Colon (tissue), 2 donors: ENCODE results near the gene TNFRSF13B.
"Not testable (repeated sequence)": the region's sequence is repeated elsewhere in the genome, so short reads cannot be mapped to it uniquely, and the experiment has no call there.

Source experiments
- FAIRE-seq: peaks from 2 replicates; lab custom pipeline; 2012; peaks lifted over from hg19 to GRCh38; lab: Jason Lieb, UNC
- donor health status: control.
- donor health status: control.

TNFRSF13B gene

DNA sequence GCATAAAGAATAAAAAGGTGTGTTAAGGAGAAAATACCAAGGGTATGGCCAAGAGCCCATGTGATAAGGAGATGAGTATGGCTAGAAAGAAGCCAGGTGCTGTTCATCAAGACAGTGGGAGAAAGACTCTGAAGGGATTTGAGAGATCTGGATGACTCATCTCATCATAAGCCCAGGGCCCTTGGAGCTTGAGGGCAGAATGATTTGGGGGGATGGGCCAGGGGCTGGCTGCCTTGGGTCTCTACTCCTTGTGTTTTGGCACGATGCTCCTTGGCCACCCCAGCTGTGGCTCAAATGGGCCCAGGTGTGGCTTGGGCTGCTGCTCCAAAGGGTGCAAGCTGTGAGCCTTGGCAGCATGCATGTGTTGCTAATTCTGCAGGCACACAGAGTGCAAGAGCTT, 14.5 kb upstream of the TNFRSF13B start:
- FAIRE-seq = no peak

DNA sequence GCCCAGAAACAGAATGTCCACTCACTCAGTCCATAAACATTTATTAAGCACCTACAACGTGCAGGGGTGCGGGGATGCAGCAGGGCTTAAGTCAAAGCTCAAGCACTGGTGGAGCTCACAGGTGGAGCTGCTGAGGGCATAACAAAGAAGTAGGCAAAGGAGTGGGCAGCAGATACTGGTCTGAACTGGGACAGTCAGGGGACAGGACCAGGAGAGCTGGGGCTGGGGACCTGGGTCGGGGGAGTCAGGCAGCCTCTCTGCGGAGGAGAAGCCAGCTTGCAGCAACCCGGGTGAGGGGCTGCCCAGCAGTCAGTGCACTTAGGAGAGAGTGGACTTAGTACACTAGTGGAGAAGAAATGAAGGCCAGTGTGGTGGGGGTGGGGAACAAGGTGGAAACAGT, 10.0 kb upstream of the TNFRSF13B start:
- no peak for FAIRE-seq

DNA sequence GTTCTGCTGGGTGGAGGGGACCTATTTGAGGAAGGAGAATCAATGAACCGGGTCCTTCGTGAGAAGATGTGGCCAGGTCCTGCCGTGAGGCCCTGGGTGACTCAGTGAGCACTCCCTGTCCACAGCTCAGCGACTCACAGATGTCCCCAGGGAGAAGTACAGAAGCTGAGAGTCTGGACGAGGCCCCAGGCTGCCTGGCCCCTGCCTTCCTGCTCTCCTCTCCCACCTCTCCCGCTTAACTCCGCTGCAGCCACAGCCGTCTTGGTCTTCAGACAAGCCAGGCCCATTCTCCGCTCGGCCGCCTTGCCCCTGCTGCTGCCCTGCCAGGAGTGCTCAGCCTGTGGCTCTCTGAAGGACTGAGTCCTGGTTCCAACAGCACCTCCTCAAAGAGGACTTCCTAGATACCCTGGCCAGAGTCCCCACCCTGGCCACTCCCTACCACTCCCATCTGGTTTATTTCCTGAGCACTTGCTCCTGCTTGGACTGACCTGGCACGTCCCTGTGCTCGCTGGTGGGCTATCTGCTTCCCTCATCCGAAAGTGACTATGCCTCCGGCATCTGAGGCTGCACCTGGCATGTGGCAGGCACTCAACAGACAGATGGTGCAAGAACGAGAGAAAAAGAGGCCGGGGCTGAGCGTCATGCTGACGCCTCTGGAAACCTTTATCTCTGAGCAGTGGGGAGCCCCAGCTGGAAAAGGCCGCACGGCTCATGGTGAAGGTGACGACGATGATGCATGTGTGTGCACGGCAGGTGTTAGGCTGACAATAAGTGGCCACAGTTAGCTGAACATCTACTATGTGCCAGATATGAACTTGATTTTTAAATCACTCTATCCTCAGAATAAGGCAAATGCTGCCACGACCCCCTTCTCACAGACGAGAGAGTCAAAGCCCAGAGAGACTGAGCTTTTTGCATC, 9.2 kb upstream of the TNFRSF13B start:
- FAIRE-seq = no peak

DNA sequence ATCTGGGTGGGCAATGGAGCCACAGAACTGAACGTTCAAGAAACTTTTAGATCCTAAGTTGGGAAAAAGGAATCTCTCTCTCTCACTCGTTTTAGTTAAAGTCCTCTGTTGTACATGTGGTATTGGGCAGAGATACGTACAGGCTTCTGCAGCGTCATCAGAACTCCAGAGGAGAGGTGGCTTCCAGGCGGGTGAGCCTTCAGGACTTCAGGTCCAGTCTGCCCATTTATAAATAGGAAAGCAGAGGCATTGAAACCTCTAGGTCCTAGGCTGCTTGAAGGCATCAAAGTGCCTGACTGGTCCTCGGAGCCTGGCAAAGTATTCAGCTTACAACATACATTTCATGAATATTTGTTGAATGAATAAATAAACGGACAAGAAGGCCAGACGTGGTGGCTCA, 8.1 kb upstream of the TNFRSF13B start:
- FAIRE-seq = no peak

DNA sequence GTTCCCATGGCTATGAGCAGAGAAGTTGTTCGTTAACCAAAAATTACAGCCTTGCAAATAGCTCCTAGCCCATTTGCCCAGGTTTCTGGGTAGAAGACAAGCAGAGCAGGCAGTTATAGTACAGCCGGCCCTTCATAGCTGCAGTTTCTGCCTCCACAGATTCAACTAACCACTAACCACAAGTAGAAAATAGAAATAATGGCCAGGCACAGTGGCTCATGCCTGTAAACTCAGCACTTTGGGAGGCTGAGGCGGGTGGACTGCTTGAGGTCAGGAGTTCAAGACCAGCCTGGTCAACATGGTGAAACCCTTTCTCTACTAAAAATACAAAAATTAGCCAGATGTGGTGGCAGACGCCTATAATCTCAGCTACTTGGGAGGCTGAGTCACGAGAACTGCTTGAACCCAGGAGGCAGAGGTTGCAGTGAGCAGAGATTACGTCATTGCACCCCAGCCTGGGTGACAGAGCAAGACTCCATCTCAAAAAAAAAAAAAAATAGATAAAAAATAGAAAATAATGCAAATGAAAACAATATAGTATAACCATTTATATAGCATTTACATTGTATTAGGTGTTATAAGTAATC, 7.4 kb upstream of the TNFRSF13B start:
- FAIRE-seq = not testable (repeated sequence)

DNA sequence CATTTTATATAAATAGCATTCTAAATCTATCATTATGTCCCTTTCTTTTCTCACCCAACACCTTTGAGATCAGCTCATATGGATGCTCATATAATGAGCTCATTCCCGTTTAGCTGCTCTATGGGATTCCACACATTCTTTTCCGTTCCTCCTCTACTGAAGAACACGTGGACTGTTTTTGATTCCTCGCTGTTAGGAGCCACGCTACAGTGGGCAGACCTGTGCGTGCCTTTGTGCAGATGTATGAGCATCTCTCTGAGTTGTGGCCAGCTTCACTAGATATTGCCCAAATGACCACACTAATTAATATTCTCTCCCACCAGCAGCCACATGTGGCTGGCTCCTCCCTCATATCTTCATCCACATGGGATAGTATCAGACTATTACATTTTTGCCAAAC, 6.0 kb upstream of the TNFRSF13B start:
- FAIRE-seq = no peak

DNA sequence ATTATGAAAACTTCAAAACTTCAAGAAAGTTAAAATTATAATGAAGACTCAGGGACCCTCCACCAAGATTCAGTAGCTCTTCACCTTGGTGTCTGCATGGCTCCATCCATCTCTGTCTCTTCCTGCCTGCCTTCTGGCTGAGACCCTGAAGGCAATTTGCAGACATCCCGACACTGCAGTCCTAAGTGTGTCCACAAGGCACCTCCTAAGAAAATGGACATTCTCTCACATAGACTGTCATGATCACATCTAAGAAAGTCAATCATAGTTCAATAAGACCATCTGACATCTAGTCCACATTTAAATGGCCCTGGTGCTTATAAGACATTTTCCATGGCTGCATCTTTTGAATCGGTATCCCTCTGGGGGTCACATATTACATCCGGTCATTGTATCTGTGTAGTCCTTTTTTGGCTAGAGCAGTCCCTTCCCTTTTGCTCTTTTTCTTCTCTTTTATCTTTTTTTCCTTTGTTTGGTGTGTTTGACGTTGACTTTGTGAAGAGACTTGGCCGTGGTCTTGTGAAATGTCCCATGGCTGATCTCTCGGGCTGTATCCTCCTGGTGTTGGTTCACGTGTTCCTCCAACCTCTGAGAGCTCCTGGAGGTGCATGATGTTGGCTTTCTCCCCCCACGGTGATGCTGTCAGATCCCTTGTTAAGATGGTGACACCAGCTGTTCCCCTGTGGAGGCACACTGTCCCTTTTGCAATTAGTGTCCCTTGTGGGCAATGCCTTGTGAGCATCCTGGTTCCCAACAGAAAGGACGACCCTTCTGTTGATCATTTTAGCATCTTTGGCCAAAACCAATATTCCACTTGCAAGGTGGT, 5.0 kb upstream of the TNFRSF13B start:
- no peak for FAIRE-seq

DNA sequence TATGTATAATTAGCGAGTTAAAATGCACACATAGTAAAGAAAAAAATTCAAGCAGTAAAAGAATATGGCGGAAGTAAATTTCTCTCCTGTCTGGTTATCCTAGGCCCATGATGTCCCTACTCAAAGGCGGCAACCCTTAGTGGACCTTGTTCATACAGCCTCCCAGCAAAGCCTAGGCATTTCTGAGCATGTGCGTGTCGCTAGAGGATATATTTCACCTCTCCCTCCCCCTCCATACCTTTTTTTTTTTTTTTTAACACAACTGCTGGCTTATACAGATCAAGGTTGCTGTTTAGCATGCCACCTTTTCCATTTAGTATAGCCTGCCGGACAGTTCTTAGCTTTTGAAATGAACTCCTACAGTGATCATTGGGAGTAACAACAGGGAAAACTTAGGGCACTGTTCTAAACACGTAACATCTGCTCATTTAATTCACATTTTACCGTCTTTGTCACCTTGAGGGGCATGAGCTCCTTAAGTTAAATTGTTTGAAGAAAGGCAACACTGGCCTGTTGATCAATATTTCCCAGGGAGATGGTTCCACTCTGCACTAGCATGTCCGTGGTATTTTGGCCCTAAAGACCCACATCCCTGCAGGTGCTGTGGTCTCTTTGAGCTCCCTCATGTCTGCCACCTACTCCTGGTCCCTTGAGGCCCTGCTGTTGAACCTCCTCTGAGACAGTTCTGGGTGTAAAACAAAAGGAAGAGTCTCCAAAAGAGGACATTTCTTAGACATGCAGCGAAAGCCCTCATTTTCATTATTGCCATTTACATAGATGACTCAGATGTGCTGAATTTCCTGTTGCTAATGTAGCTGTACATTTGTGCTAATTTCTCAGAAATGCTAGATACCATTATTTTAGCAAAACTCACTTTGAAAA, 4.1 kb upstream of the TNFRSF13B start:
- no peak for FAIRE-seq

DNA sequence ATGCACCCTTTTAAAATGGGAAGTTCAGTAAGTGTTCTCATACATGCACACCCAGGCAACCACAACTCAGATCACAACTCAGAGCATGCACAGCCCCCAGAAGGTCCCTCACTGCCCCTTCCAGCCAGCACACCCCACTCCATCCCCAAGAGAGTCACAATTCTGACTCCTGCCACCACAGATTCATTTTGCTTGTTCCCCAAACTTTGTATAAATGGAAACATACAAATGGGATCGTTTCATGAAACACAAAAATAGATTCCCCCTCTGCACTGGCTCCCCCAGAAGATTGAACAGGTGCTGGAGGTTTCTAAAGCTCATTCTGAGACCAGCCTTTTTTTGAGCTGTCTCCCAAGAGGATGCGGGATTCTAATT, 3.3 kb upstream of the TNFRSF13B start:
- no peak for FAIRE-seq

DNA sequence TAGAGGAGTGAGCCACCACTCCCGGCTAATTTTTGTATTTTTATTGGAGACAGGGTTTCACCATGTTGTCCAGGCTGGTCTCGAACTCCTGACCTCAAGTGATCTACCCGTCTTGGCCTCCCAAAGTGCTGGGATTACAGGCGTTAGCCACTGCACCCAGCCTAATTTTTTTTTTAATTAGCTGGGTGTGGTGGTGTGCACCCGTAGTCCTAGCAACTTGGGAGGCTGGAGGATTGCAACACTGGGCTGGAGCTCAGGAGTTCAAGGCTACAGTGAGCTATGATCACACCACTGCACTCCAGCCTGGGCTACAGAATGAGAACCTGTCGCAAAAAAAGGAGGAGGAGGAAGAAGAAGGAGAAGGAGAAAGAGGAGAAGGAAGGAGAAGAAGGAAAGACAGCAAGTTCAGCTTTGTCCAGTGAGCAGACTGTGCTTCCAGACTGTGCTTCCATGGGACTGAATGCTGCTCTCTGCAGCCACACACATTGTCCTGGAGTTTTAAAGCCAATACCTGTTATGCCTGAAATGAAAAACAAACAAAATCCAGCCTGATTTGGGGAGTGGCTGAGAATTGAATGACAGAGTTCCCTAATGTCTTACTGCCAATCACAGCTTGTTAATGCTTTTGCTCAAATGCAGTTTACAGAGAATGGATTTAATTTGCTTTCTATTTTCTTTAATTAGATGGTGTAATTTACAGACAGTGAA, 2.8 kb upstream of the TNFRSF13B start:
- no peak for FAIRE-seq

DNA sequence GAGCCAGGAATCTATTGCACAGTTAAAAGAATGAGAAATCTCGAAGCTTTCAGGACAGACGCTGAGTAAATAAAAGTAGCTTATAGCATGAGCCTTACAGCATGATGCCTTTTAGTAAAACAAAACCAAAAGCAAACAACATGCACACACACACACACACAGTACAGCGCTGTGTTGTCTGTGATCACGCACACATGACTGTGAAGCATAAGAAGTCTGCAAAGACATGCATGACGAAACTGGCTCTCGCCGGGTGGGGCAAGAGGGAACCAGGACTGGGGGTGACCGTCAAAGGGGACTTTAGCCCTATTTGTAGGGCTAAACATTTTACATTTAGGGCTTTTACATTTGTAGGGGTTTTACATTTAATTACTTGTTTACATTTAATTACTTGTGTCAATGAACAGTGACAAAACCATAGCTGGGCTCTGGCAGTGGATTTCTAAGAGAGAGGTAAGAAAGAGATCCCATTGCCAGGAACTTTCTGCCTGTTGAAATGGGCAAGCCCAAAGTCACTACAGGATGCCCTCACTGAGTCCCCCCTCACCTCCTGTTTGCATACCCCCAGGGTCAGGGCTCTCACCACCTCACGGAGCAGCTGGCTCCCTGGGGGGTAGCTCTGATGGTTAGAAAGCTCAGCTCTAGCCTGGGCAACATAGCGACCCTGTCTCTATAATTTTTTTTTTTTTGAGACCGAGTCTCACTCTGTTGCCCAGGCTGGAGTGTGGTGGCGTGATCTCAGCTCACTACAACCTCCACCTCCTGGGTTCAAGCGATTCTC, 2.0 kb upstream of the TNFRSF13B start:
- FAIRE-seq = no peak

DNA sequence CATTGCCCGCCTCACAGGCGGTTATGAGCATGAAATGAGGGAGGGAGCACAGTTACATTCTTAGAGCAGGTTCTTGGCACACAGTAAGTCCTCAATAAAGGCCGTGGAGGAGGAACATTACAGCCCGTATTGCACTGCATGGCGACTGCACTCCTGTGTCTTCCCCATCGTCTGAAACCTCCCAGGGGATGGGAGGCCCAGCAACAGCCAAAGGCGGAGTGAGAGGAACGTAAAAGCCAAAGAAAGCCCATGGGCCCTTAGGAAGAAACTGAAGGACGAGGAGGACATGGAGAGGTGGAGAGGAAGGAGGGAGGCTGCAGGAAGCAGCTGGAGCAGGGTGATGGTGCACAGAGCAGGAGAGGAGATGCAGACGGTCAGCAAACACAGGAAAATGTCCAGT, 1.1 kb upstream of the TNFRSF13B start:
- not testable (repeated sequence) for FAIRE-seq

DNA sequence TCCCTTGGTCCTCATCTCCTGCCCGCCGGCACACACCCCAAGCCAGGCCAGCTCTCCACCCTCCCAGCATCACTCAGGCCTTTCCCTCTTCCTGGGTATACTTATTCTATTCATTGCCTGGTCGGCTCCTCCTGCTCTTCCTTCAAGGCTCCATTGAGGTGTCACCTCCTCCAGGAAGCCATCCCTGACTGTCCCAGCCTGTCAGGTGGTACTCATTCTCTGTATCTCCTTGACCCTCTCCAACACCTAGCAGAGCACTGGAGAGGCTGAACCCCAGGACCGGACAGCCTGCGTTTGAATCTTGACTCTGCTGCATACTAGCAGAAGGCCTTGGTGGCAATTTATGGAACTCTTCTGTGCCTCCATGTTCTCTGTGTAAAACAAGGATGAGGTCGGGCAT, 428 bp upstream of the TNFRSF13B start:
- no peak for FAIRE-seq

DNA sequence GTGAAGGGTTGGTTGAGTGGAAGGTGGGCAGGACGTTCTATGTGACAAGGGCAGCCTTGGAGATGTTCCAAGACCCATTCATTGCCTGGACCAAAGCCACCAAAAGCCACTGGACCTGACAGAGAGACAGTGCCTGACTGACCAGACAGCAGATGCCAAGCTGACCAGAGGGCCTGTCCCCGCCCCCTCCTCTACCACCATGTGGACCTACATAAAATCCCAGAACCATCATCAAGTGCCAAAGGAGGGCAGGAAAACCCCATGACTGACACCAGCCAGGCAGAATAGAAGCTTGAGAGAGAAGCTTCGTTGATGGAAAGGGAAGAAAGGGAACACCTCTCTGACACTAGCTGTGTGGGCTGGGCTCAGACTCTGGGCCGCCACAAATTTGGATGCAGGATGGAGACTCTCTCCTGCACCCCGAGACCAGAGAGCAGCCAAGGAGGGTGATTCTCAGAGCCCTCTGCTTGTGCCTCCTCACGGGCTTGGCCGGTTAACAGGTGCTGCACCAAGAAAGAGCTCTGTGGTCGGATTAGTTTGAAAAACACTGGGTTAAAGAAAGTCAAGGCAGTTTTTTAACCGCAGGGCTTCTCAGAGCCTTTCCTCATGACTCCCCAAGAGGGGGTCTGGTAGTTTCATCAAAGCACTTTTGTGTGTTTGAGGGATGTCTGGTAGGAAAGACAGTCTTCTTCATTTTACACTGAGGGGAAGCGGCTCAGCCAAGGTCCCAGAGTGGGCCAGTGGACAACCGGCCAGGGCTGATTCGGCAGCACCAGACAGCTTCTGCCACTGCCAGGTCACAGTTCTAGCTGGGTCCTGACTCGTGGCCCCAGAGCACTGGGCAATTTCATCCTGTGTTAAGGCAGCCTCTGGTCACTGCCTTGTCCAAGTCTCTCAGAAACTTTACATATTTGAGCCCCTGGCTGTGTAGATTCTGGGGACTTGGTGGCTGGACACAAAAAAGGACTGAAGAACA, 1.7 kb downstream of the TNFRSF13B start:
- FAIRE-seq = no peak

DNA sequence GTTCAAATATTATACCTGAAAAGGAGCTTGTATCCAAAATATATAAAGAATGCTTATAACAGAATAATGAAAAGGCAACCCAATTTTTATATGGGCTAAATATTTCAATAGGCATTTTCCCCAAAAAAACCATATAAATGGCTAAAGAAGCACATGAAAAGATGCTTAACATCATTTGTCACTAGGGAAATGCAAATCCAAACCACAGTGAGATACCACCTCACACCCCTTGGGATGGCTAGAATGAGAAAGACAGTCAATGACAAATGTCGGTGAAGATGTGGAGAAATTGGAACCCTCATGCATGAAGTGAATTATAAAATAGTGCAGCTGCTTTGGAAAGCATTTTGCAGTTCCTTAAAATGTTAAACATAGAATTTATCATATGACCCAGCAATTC, 3.1 kb downstream of the TNFRSF13B start:
- no peak for FAIRE-seq

DNA sequence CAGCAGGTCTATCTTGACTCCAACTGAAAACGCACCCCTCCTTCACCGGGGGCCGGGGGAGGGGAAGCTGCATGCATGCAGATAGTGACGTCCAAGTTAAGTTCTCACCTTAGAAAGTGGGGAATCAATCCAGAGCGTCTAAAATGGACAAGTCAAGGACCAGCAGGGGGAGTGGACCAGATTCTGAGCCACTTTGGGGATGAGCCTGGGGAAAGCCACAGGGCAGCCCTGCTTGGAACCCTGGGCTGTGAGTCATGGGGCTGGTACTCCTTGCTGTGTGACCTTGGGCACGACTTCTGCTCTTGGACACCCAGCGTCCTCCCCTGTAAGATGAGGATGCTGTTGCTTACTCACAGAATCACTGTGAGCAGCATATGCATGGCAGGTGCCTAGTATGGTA, 9.1 kb downstream of the TNFRSF13B start:
- no peak for FAIRE-seq

DNA sequence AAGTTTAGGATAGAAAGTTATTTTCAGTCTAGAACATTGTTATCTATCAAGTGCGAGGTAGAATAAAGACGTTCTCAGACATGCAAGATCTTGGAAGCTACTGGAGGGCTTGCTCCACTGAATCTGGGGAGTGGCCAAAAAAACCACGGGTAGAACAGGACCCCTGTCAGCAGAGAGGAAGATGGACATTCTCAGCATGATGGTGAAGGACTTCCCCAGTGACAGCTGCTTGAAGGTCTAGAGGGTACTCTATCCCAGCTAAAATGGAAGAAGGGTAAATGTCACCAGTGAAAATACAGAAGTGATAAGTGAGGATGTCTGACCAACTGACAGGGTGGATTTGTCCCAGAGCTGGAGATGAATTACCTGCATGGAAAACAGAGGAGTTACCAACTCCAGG, 10.1 kb downstream of the TNFRSF13B start:
- no peak for FAIRE-seq

DNA sequence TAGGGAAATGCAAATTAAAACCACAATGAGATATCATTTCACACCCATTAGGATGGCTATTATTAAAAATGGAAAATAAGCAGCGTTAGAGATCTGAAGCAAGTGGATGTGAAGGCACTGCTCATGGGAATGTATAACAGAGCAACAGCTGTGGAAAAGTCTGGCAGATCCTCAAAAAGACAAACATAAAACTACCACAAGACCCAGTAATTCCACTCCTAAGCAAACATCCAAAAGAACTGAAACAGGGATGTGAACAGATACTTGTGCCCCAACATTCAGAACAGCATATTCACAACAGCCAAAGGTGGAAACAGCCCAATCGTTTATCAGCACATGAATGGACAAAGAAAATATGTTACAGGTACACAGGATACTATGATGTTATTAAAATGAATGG, 10.9 kb downstream of the TNFRSF13B start:
- FAIRE-seq = not testable (repeated sequence)

DNA sequence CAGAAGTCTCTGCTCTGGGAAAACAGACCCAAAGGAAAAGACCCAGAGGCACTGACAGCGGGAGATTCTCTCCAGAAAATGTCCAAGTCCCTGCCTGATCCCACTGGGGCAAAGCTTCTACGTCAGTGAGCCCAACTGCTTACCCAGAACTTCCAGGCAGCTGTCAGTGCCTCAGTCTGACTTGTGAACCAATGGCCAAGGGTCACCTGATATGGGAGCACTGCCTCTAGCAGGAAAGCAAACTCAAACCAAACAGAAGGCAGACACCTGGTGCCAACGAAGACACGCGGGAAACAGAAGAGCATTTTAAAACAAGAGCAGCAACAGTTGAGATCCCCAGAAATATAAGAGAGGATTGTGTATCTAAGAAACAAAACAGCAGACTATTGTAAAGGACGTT, 16.9 kb downstream of the TNFRSF13B start:
- FAIRE-seq = not testable (repeated sequence)
